ENCODE measurements around the gene MTHFD2.

Gene MTHFD2

DNA sequence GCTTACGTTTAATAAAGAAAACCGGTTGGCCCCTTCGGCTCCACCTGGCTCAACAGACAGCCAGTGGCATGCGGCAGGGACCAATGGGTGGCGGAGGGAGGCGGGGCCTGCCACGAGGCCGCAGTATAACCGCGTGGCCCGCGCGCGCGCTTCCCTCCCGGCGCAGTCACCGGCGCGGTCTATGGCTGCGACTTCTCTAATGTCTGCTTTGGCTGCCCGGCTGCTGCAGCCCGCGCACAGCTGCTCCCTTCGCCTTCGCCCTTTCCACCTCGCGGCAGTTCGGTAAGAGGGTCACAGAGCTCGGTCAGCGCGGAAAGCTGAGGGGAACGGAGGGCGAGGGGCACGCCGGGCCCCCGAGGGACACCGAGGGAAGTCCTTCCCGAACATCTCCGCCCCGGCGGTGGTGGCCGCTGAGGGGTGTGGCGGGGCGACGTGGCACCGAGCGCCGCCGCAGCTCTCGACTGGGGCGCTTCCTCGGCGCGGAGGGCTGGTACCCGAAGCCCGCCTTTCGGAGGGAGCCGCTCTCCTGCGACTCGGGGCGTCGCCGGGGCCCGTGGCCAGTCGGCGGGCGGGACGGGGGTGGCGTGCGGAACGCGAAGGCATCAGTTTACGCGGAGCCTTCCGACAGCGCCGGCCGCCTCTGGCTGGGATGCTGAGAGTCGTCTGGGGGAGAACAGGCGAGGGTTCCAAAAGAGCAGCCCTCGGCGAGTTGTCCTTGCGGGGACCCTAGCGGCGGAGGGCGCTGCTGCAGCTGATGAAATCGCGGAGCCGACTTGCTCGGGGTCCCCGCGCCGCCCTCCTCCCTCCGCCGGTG is at the start of gene MTHFD2:
TSS of gene MTHFD2 (plus strand) at position 155 of the 814 bp plus-strand sequence. CDS start at position 182, 27 bp downstream.
- Histone ChIP-seq H3K9me3 (ENCODE audit: control insufficient read depth, low read length) (no peaks in the 10 kb centered on the region), H3K4me1 (ENCODE audit: control insufficient read depth, insufficient read depth, low read length) (peaks cover 39% of the 10 kb centered on the region), H3K4me3 (ENCODE audit: low read length) (peak within 1 kb of the TSS; percentile 96), H3K36me3 (ENCODE audit: control insufficient read depth, insufficient read depth, low read length, severe bottlenecking) (peaks cover 9% of the 10 kb centered on the region), H3K27me3 (replicated peaks; ENCODE audit: control insufficient read depth, insufficient read depth, low read length) (no peaks in the 10 kb centered on the region), H3K9ac (ENCODE audit: low read length) (peak within 1 kb of the TSS; percentile 98)
- DNase-seq (ENCODE audit: low read depth) = peak; percentile 98

DNA sequence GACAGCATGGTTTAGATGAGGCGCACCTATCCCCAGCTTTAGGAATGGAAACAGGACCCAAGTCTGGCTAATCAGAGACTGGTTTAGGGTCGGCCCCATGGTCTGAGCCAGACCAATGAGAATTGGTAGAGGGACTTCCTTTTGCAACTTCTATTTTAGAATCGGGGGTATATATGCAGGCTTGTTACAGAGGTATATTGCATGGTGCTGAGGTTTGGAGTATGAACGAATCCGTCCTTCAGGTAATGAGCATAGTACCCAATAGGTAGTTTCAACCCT is 49.2 kb upstream of the MTHFD2 start:
- Histone ChIP-seq H3K9ac (ENCODE audit: low read length) (no peak overlapping the region), H3K4me3 (ENCODE audit: low read length) (no peak overlapping the region)
- DNase-seq (ENCODE audit: low read depth) = no peak

DNA sequence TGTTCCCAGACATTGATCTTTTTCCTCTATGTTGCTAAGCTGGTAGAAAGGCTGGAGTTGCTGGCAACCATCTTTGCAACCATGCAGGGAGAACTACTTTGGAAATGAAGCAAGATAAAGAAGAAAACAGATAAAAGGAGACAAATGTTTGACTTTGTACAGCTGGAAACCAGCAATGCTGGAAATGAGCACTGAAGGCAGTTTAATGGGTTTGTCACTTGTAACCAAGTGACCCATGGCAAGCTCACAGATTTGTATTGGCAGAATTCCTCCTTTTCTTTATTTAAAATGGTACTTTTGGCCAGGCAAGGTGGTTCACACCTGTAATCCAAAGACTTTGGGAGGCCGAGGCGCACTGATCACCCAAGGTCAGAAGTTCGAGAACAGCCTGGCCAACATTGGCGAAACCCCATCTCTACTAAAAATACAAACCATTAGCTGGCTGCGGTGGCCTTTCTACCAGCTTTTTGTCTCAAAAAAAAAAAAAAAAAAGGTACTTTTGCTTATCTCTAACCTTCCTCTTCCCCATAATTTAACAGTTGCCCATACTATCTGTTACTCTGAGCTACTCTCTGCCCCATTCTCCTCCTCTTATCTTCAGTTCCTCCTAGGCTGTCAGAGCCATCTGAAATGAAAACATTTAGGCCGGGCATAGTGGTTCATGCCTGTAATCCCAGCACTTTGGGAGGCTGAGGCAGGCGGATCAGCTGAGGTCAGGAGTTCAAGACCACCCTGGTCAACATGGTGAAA is 48.7 kb upstream of the MTHFD2 start:
- Histone ChIP-seq H3K9me3 (ENCODE audit: control insufficient read depth, low read length) (no peaks in the 10 kb centered on the region), H3K9ac (ENCODE audit: low read length) (no peak overlapping the region), H3K4me3 (ENCODE audit: low read length) (no peak overlapping the region), H3K36me3 (ENCODE audit: control insufficient read depth, insufficient read depth, low read length, severe bottlenecking) (peaks cover 37% of the 10 kb centered on the region), H3K27me3 (replicated peaks; ENCODE audit: control insufficient read depth, insufficient read depth, low read length) (no peaks in the 10 kb centered on the region), H3K4me1 (ENCODE audit: control insufficient read depth, insufficient read depth, low read length) (peaks cover 16% of the 10 kb centered on the region)
- DNase-seq (ENCODE audit: low read depth) = no peak

More for the DNA sequence above, 49.2 kb upstream of the MTHFD2 start:
- Histone ChIP-seq H3K4me1 (ENCODE audit: control insufficient read depth, insufficient read depth, low read length) (peaks cover 16% of the 10 kb centered on the region), H3K9me3 (ENCODE audit: control insufficient read depth, low read length) (no peaks in the 10 kb centered on the region), H3K36me3 (ENCODE audit: control insufficient read depth, insufficient read depth, low read length, severe bottlenecking) (peaks cover 35% of the 10 kb centered on the region), H3K27me3 (replicated peaks; ENCODE audit: control insufficient read depth, insufficient read depth, low read length) (no peaks in the 10 kb centered on the region)

DNA sequence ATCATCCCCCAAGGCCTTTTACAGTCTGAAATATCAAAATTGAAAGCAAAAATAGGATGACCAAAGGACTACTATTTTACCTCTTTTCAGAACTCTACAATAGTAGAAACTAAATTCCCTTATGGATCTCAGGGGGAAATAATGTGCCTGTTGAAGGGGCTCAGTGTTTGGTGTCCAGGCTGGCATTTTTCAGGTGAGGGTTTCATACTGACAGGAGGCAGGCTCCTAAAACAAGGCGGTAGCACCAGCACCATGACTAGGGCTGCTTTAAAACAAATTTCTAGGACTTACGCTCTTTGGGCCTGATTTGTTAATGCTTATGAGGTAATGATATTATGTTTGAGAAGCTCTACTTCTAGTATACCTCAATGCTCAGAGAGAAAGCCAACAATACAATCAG is 45.5 kb upstream of the MTHFD2 start:
- DNase-seq (ENCODE audit: low read depth) = no peak
- H3K9me3 ChIP-seq (ENCODE audit: control insufficient read depth, low read length) = no peaks in the 10 kb centered on the region
- no peak overlapping the region for H3K9ac ChIP-seq (ENCODE audit: low read length)
- peaks cover 5% of the 10 kb centered on the region for H3K4me1 ChIP-seq (ENCODE audit: control insufficient read depth, insufficient read depth, low read length)
- H3K4me3 ChIP-seq (ENCODE audit: low read length) = no peak overlapping the region
- H3K27me3 ChIP-seq (replicated peaks; ENCODE audit: control insufficient read depth, insufficient read depth, low read length) = no peaks in the 10 kb centered on the region
- H3K36me3 ChIP-seq (ENCODE audit: control insufficient read depth, insufficient read depth, low read length, severe bottlenecking) = peaks cover 69% of the 10 kb centered on the region

DNA sequence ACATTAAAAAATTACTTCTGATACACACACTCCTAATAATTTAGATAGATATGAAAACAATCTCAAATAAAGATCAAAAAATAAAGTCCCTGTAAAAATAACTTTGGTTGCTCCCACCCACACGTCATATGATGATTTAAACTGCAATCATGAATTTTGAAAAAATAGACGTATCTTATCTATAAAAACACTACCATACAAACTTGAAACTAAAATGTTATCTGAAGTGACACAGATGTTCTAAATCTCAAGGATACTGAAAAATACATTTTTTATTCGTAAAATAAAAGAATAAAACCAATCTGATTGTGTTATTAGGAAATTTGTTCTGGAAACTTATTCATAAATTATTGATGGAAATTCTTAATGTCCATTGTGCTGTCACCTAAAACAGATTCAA is 42.6 kb upstream of the MTHFD2 start:
- Histone ChIP-seq H3K4me3 (ENCODE audit: low read length) (no peak overlapping the region), H3K9me3 (ENCODE audit: control insufficient read depth, low read length) (no peaks in the 10 kb centered on the region), H3K27me3 (replicated peaks; ENCODE audit: control insufficient read depth, insufficient read depth, low read length) (no peaks in the 10 kb centered on the region), H3K36me3 (ENCODE audit: control insufficient read depth, insufficient read depth, low read length, severe bottlenecking) (peaks cover 85% of the 10 kb centered on the region), H3K9ac (ENCODE audit: low read length) (no peak overlapping the region), H3K4me1 (ENCODE audit: control insufficient read depth, insufficient read depth, low read length) (no peaks in the 10 kb centered on the region)
- no peak for DNase-seq (ENCODE audit: low read depth)

DNA sequence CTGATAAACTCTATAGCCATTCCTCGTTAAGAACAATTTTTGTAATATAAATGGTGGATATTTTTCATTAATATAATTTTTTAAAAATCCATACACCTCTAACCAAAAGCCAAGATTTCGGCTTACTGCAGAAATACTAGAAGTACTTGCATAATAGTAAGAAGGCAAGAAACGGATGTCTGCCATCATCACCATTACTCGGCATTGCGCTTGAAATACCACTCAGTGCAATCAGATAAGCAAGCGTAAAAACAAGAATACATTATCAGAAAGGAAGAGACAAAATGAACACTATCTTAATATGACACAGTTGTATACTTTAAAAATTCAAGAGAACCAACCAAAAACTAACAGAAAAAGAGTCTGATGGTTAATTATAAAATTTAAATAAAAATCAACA is 35.5 kb upstream of the MTHFD2 start:
- H3K9me3 ChIP-seq (ENCODE audit: control insufficient read depth, low read length) = no peaks in the 10 kb centered on the region
- H3K36me3 ChIP-seq (ENCODE audit: control insufficient read depth, insufficient read depth, low read length, severe bottlenecking) = peaks cover 87% of the 10 kb centered on the region
- H3K27me3 ChIP-seq (replicated peaks; ENCODE audit: control insufficient read depth, insufficient read depth, low read length) = no peaks in the 10 kb centered on the region
- H3K4me1 ChIP-seq (ENCODE audit: control insufficient read depth, insufficient read depth, low read length) = no peaks in the 10 kb centered on the region
- DNase-seq (ENCODE audit: low read depth) = no peak
- H3K9ac ChIP-seq (ENCODE audit: low read length) = no peak overlapping the region
- H3K4me3 ChIP-seq (ENCODE audit: low read length) = no peak overlapping the region

DNA sequence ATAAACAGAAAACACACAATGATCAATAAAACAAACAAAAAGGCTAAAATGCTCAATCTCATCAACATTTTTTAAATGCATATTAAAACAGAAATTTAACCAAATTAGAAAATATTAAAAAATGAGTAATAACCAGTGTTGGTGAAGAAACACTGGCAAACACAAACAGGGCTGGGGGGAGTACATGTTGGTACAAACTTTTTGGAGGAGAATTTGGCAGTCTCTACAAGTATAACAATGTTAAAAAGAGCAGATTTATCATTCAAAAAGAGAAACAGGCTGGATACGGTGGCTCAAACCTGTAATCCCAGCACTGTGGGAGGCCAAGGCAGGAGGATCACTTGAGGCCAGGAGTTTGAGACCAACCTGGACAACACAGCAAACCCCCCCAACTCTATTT is 33.7 kb upstream of the MTHFD2 start:
- DNase-seq (ENCODE audit: low read depth) = no peak
- Histone ChIP-seq H3K36me3 (ENCODE audit: control insufficient read depth, insufficient read depth, low read length, severe bottlenecking) (peaks cover 89% of the 10 kb centered on the region), H3K4me3 (ENCODE audit: low read length) (no peak overlapping the region), H3K4me1 (ENCODE audit: control insufficient read depth, insufficient read depth, low read length) (no peaks in the 10 kb centered on the region), H3K27me3 (replicated peaks; ENCODE audit: control insufficient read depth, insufficient read depth, low read length) (no peaks in the 10 kb centered on the region), H3K9me3 (ENCODE audit: control insufficient read depth, low read length) (no peaks in the 10 kb centered on the region), H3K9ac (ENCODE audit: low read length) (no peak overlapping the region)

DNA sequence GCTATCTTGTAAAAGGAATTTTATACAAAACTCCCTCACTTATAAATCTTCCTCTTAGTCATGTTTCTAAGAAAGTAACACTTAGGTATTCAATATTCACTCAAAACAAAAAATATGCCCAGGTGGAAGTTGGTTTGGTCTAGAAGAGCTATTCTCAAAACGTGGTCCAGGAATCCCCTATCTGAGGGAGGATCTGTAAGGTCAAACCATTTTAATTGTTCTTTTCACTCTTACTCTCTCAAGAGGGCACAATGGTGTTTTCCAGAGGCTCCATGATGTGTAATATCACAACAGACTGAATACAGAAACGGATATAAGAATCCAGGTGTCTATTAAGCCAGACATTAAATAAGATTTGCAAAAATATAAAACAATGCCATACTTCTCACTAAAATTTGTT is 29.7 kb upstream of the MTHFD2 start:
- H3K9ac ChIP-seq (ENCODE audit: low read length) = no peak overlapping the region
- no peak for DNase-seq (ENCODE audit: low read depth)
- H3K9me3 ChIP-seq (ENCODE audit: control insufficient read depth, low read length) = no peaks in the 10 kb centered on the region
- H3K36me3 ChIP-seq (ENCODE audit: control insufficient read depth, insufficient read depth, low read length, severe bottlenecking) = peaks cover 84% of the 10 kb centered on the region
- H3K4me3 ChIP-seq (ENCODE audit: low read length) = no peak overlapping the region
- H3K27me3 ChIP-seq (replicated peaks; ENCODE audit: control insufficient read depth, insufficient read depth, low read length) = no peaks in the 10 kb centered on the region
- peaks cover 4% of the 10 kb centered on the region for H3K4me1 ChIP-seq (ENCODE audit: control insufficient read depth, insufficient read depth, low read length)

DNA sequence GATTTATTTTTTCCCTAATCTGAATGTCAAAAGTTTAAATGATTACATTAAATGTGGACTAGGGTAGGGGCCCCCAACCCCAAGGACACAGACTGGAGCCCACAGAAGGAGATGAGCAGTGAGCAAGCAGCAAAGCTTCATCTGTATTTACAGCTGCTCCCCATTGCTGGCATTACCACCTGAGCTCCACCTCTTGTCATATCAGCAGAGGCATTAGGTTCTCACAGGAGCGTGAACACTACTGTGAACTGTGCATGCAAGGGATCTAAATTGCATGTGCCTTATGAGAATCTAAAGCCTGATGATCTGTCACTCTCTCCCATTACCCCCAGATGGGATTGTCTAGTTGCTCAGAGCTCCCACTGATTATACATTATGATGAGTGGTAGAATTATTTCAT is 23.5 kb upstream of the MTHFD2 start:
- Histone ChIP-seq H3K4me3 (ENCODE audit: low read length) (no peak overlapping the region), H3K9me3 (ENCODE audit: control insufficient read depth, low read length) (no peaks in the 10 kb centered on the region), H3K4me1 (ENCODE audit: control insufficient read depth, insufficient read depth, low read length) (peaks cover 21% of the 10 kb centered on the region), H3K9ac (ENCODE audit: low read length) (no peak overlapping the region), H3K27me3 (replicated peaks; ENCODE audit: control insufficient read depth, insufficient read depth, low read length) (no peaks in the 10 kb centered on the region), H3K36me3 (ENCODE audit: control insufficient read depth, insufficient read depth, low read length, severe bottlenecking) (peaks cover 23% of the 10 kb centered on the region)
- DNase-seq (ENCODE audit: low read depth) = no peak

DNA sequence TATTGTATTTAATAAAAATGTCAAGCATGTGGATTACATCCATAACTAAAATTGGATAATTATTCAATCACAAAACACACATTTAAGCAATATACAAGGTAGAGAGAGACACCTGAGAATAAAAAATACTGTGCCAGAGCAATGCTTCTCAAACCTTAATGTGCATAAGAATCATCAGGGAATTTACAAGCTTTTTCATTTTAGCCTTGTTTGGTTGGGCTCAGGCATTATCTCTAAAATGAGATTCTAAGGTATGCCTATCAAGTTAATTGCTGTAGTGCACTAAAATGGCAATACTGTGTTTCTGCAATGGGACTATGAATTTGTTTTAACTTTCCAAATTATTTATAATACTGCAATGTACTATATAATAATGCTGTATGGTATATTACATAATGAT is 20.7 kb upstream of the MTHFD2 start:
- no peaks in the 10 kb centered on the region for H3K27me3 ChIP-seq (replicated peaks; ENCODE audit: control insufficient read depth, insufficient read depth, low read length)
- no peaks in the 10 kb centered on the region for H3K36me3 ChIP-seq (ENCODE audit: control insufficient read depth, insufficient read depth, low read length, severe bottlenecking)
- no peaks in the 10 kb centered on the region for H3K9me3 ChIP-seq (ENCODE audit: control insufficient read depth, low read length)
- peak; percentile 19 for DNase-seq (ENCODE audit: low read depth)
- peaks cover 21% of the 10 kb centered on the region for H3K4me1 ChIP-seq (ENCODE audit: control insufficient read depth, insufficient read depth, low read length)
- peak overlapping the region; percentile 85 for H3K4me3 ChIP-seq (ENCODE audit: low read length)
- peak overlapping the region; percentile 95 for H3K9ac ChIP-seq (ENCODE audit: low read length)

DNA sequence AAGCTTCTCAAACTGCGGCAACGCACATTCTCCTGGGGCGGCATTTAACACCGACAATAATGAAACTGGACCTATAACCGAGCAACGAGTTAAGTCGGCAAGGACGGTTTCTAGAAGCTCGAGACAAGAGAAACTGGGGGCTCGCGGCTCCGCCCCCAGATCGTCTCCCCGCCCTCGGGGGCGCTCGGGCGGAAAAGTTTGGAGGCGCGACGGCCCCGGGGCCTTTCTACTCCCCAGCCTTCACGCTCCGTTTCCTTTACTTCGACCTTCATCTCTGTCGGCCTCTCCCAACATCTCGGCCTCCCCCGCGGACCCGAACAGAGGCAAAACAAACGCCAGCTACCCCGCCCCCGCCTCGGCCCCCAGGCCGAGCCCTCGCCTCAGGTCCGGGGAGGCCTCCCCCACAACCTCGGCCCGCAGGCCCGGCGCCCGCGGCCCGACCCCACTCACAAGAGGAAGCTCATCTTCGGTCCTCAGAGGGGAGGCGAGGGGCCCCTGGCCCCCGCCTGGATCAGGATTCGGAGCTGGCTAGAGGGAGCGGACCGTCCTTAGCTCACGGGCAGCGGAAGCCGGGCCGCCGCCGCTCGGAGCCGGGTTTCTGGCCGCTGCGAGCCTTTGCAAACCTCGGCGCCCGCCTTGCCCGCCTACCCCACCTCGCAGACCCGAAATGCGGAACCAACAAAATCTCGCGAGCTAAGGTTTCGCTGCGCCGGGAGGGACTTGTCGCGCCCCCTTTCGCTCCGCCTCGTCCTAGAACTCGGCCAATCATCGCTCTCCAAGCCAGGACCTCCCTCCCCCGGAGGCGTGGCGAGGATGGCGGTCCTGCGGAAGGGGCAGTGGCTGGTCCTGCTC is 20.0 kb upstream of the MTHFD2 start, which contains the start of gene MOB1A:
TSS of gene MOB1A (minus strand) at position 669 of the 852 bp plus-strand sequence. CDS start at position 464, 205 bp downstream.
- H3K36me3 ChIP-seq (ENCODE audit: control insufficient read depth, insufficient read depth, low read length, severe bottlenecking) = no peaks in the 10 kb centered on the region
- DNase-seq (ENCODE audit: low read depth) = peak; percentile 100

More for the DNA sequence above, 20.0 kb upstream of the MTHFD2 start, which contains the start of gene MOB1A:
- Histone ChIP-seq H3K27me3 (replicated peaks; ENCODE audit: control insufficient read depth, insufficient read depth, low read length) (no peaks in the 10 kb centered on the region), H3K4me3 (ENCODE audit: low read length) (peak within 1 kb of the TSS; percentile 85), H3K9ac (ENCODE audit: low read length) (peak within 1 kb of the TSS; percentile 95), H3K4me1 (ENCODE audit: control insufficient read depth, insufficient read depth, low read length) (peaks cover 17% of the 10 kb centered on the region), H3K9me3 (ENCODE audit: control insufficient read depth, low read length) (no peaks in the 10 kb centered on the region)

All from adipocyte (in vitro differentiated cells).